Mucosa of stomach (tissue), 1 donor: ENCODE data around the gene FRMD4A.

Experiments used
- H3K27me3 ChIP-seq: one replicate; pipeline ENCODE4 v1.7.0; 2013; ENCODE audit warnings: mild to moderate bottlenecking, low read length; ENCODE audit not compliant: control insufficient read depth, insufficient read depth
- H3K36me3 ChIP-seq: one replicate; pipeline ENCODE4 v1.7.0; 2013; ENCODE audit warnings: low read length; ENCODE audit not compliant: control insufficient read depth, insufficient read depth
- H3K4me1 ChIP-seq: one replicate; pipeline ENCODE4 v1.7.0; 2013; ENCODE audit warnings: mild to moderate bottlenecking, low read length; ENCODE audit not compliant: control insufficient read depth, insufficient read depth
- H3K4me3 ChIP-seq: one replicate; pipeline ENCODE4 v1.7.0; 2013; ENCODE audit warnings: low read length
- H3K9ac ChIP-seq: one replicate; pipeline ENCODE4 v1.7.0; 2013; ENCODE audit warnings: mild to moderate bottlenecking, low read length, moderate library complexity
- H3K9me3 ChIP-seq: one replicate; pipeline ENCODE4 v1.7.0; 2013; ENCODE audit warnings: mild to moderate bottlenecking, low read length, moderate library complexity; ENCODE audit not compliant: control insufficient read depth
- donor health status: Pancreatic carcinoma.

FRMD4A gene

DNA sequence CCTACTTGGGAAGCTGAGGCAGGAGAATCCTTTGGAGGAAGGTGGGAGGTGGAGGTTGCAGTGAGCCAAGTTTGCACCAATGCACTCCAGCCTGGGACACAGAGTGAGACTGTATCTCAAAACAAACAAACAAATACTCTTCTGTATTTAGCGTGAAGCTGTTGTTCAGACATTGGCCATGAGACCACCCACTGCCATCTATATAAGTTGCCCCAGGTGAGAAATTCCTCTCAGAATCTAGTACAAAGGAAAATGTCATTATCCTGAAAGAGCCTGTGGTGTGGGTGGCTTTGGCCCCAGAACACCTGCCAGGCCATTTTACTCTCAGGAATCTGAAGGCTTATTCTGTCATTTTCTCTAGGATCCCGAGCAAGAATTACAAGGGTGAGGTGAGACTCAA is 4.0 kb upstream of the FRMD4A start:
- peaks cover 11% of the 10 kb centered on the region for H3K27me3 ChIP-seq
- H3K36me3 ChIP-seq = no peaks in the 10 kb centered on the region
- H3K4me1 ChIP-seq = no peaks in the 10 kb centered on the region
- no peak overlapping the region for H3K9ac ChIP-seq
- H3K4me3 ChIP-seq = no peak overlapping the region
- no peaks in the 10 kb centered on the region for H3K9me3 ChIP-seq

DNA sequence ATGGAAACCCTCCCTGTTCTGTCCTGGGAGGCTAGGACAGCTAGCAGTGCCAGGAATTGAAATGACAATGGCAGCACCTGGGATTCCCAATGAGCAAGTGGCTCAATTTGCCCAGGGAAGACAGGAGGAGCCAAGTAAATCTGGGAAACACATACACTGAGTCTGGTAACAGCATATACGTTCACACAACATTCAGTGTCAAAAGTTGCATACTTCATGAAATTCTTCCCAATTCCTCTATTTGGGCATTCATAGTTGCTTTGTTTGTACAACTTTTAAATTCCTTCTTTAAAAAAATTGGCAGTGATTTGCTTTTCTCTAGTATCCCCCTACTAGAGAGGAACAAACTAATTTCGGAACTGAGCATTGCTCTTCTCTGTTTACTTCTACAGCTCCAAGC is 2.9 kb upstream of the FRMD4A start:
- H3K4me3 ChIP-seq = no peak overlapping the region

DNA sequence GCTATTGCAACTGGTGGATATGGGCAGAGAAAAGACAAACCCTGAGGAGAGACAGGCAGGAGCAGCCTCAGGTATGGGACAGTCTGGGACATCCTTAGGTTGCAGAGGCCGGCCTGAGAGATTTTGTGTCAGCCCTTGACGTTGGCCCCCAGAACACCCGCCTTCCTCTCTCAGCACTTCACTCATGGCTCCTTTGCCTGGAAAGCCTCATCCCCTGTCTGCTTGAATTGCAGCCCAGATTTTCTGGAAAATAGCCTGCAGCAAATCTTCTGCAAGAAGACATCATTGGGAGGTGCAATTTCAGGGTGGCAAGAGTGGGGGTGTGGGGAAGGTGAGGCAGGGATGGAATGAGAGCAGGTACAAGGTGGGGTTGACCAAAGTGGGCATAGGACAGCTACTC is 2.2 kb upstream of the FRMD4A start:
- peaks cover 13% of the 10 kb centered on the region for H3K27me3 ChIP-seq
- H3K9ac ChIP-seq = no peak overlapping the region
- H3K9me3 ChIP-seq = no peaks in the 10 kb centered on the region
- no peaks in the 10 kb centered on the region for H3K4me1 ChIP-seq
- no peak overlapping the region for H3K4me3 ChIP-seq
- H3K36me3 ChIP-seq = no peaks in the 10 kb centered on the region

More for the DNA sequence above, 2.9 kb upstream of the FRMD4A start:
- H3K4me1 ChIP-seq = no peaks in the 10 kb centered on the region
- H3K27me3 ChIP-seq = peaks cover 13% of the 10 kb centered on the region
- no peaks in the 10 kb centered on the region for H3K9me3 ChIP-seq
- no peaks in the 10 kb centered on the region for H3K36me3 ChIP-seq
- H3K9ac ChIP-seq = no peak overlapping the region

DNA sequence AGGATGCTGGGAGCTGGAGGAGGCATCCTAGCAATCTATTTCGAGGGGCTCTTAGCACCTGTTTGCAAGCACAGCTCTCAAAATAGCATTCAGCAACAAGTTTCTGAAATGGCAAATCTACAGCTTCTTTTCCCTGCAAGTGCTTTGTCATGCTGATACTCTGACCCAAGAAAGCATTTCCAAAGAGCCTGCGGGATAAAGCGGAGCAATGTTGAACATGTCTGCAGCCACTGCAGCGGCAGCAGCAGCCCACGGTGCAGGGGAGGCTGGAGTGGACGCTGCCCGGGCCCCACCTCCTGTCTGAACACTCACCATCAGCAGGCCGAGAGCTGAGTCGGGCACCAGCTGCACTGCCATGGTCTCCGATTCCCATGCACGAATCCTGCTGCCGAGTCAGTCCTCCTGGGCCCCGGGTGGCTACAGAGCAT is 964 bp downstream of the FRMD4A start:
- Histone ChIP-seq H3K27me3 (peaks cover 13% of the 10 kb centered on the region), H3K36me3 (no peaks in the 10 kb centered on the region), H3K9ac (no peak overlapping the region), H3K4me1 (no peaks in the 10 kb centered on the region), H3K4me3 (no peak overlapping the region), H3K9me3 (no peaks in the 10 kb centered on the region)

DNA sequence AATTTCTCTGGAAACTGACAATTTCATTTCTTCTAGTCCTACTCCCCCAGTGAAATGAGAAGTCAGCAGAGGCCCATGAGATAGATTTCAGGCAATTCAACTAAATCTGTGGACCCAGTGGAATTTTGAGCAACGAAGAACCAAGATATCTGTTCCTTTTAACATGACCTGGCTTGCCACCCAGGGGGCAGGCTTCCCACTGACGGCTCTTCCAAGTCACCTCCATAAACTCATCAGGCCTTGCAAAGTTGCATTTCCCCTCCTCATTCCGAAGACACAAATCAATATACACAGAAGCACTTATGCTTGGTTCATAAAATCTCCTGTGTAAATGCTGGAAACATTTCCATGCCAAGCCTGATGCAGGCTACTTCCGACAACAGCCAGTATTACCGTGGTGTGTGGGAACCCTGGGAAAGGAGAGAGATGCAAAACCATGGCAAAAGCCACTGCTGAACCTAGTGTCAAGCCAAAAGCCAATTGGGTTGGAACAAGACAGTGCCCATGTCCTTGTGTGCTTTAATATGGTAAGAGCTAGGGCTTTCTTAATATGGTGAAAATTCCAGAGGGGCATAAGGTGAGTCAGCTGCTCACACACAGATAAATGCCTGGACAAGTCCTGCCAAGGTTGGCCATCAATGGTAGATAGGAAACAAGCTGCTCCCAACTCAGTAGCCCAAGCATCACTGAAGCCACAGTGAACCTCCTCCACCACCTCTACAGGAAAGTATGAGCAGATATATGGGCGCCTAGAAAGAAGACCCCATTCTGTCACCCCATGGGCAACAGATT is 1.6 kb downstream of the FRMD4A start:
- Histone ChIP-seq H3K4me3 (no peak overlapping the region), H3K9me3 (no peaks in the 10 kb centered on the region), H3K36me3 (no peaks in the 10 kb centered on the region), H3K27me3 (peaks cover 13% of the 10 kb centered on the region), H3K4me1 (no peaks in the 10 kb centered on the region), H3K9ac (no peak overlapping the region)

DNA sequence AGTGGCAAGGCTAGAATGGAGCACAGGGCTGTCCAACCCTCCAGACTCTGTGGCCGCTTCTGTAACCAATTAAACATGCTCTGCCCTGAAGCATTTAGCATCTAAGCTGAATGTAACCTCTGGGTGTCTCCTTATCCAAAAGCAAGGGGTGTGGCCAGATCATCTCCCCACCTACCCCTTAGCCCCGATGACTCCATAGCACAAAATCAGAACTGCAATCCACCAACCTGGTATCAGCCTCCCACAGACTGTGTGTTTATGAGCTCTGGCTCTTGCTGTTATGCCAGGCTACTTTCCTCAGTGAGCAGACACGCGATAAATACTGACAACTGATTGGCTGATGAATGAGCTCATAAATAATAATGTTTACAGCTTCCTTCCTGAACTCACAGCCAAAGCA is 3.2 kb downstream of the FRMD4A start:
- no peak overlapping the region for H3K4me3 ChIP-seq
- no peak overlapping the region for H3K9ac ChIP-seq
- H3K27me3 ChIP-seq = peaks cover 13% of the 10 kb centered on the region

DNA sequence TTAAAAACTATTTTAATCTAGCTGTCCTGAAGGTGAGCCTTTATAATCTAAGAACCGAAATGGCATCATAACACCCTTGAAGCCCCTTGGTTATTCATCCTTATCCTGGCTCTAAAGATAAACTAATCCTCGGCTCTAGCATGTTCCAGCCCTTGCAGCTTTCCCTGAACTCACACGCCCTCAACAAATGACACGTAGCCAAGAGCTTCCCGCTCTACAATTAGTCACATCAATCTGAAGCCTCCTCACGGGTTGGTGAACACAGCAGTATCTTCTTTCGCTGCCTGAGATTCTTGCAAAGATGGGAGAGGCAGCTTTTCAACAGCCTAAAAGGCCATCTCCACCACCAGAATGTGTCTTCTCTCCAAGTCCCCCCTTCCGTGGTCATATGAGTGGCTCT is 4.1 kb downstream of the FRMD4A start:
- Histone ChIP-seq H3K27me3 (peaks cover 13% of the 10 kb centered on the region), H3K4me3 (no peak overlapping the region), H3K36me3 (no peaks in the 10 kb centered on the region), H3K4me1 (no peaks in the 10 kb centered on the region), H3K9ac (no peak overlapping the region), H3K9me3 (no peaks in the 10 kb centered on the region)

More for the DNA sequence above, 3.2 kb downstream of the FRMD4A start:
- Histone ChIP-seq H3K9me3 (no peaks in the 10 kb centered on the region), H3K36me3 (no peaks in the 10 kb centered on the region), H3K4me1 (no peaks in the 10 kb centered on the region)

DNA sequence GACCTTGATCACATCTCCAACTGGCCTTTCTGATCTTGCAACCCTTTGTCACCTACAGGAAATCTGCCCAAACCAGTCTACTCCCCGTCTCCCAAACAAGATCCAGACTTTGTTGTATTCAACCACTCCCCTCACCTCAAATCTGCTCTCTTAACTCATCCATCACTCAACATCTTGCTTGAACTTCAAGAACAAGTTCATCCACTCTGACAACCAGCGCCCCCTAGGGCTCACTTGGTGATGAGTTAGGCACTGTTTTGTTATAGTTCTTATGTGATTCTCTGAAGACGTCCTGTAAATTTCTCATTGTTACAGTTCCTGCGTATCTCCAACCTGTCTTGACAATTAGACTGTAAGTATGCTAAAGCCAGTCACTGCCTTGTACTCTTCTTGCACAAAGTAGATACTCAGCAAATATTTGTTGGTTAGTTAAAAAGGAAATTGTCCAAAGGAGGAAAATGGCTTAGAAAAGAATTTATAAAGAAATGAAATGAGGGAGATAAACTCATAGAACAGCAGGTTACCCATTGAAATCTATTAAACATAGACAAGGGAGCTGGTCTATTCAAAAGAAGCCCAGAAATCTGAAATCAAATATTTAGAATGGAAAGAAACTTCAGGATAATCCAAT is 5.3 kb downstream of the FRMD4A start:
- H3K4me3 ChIP-seq = no peak overlapping the region
- no peak overlapping the region for H3K9ac ChIP-seq
- H3K9me3 ChIP-seq = no peaks in the 10 kb centered on the region
- no peaks in the 10 kb centered on the region for H3K4me1 ChIP-seq
- peaks cover 8% of the 10 kb centered on the region for H3K27me3 ChIP-seq
- no peaks in the 10 kb centered on the region for H3K36me3 ChIP-seq

DNA sequence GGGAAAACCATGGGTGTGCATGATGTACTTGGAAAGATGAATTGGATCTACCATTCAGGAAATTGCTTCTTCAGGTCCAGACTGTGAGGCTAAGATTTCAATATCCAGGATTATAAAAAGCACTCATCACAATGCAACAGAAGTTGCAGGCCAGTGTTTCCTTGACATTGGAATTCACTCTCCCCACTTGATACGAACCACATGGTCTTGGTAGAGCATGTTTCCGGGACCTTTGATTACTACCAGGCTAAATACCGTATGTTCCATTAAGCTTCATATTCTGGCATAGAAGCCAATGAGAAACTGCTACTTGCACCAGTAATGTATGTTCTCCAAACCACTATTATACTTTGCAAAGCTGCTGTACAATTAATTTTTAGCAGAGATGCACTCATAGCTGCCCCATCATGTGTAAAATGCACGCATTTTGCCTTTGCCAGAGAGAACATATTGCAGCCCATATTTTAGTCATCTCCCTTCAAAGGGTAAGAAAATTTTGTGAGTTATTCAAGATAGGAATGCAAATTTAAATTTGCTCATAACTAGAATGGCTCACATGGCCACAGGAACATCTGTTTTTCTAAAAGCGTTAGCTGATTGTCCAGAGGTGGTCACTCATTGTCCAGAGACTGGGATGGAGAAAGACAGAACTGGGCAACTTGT is 8.1 kb downstream of the FRMD4A start:
- Histone ChIP-seq H3K36me3 (no peaks in the 10 kb centered on the region), H3K4me3 (no peak overlapping the region), H3K9me3 (no peaks in the 10 kb centered on the region), H3K9ac (no peak overlapping the region), H3K27me3 (no peaks in the 10 kb centered on the region), H3K4me1 (no peaks in the 10 kb centered on the region)

DNA sequence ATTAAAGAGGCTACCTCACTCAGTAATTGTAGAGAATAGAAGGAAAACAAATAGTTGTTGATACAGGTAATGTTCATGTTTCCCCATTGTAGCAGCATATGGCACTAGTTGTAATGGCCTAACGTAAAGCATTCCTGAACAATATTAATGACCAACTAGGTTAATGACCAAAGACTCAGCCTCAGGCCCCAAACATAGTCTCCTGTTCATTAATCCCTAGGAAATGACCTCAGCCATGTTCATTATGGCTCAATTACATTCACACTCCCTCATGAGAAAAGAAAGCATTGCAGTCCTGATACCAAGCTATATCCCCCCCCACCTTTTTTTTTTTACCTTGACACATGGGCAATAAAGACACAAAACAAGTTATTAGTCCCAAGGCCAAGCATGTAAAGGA is 12.7 kb downstream of the FRMD4A start:
- no peaks in the 10 kb centered on the region for H3K27me3 ChIP-seq
- H3K4me3 ChIP-seq = no peak overlapping the region
- no peaks in the 10 kb centered on the region for H3K36me3 ChIP-seq
- no peaks in the 10 kb centered on the region for H3K4me1 ChIP-seq
- no peak overlapping the region for H3K9ac ChIP-seq
- H3K9me3 ChIP-seq = no peaks in the 10 kb centered on the region

DNA sequence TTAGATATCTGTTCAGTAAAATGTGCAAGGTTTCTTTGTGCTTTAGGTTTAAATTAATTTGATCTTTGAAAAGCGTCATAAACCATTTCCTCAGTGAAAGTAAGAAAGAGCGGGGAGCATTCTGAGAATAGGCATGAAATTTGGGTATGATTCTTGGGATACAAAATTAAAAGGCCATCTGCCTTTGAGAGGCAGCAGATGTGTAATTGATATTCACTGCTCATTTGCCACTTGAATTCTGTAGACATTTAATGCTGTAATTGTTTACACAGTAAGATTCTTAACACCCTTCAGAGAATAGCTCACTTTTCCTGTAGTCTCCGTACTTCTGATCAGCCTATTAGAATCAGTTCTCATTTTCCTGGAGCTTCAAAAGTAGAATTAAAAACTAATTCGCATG is 18.7 kb downstream of the FRMD4A start:
- Histone ChIP-seq H3K4me1 (no peaks in the 10 kb centered on the region), H3K9ac (no peak overlapping the region), H3K4me3 (no peak overlapping the region), H3K9me3 (no peaks in the 10 kb centered on the region), H3K27me3 (no peaks in the 10 kb centered on the region), H3K36me3 (no peaks in the 10 kb centered on the region)

DNA sequence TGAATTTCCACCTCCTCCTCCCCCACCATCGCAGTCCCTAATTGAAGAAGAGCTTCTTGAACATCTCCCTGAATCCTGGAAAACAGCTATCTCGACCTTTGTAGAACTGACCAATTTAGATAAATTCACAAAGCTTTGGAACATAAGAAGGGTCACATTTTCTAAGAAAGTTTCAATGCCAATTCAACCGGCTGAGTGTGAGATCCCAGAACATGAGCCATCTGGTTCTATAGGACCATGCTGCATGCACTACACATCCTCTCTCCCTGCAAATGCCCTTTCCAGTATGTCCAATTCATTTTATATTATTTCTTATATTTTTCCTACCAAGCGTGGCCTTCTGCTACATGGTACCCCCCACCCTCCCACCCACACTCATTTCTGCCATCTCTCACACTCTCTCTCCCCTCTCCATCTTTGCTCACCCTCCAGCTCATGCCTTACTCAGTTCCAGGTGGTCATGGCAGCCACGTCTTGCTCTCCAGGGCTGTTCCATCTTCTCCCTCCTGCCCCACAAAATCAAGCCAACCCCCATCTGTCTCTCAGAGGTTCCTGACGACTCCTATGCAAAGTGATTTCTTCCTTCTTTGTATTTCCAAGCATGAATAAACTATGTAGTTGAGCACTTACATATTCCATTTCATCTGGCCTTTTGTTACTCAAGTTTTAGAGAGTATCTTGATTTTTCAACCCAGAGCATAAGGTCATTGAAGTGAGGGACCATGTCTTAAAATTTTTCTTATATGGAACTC is 19.3 kb downstream of the FRMD4A start:
- Histone ChIP-seq H3K36me3 (no peaks in the 10 kb centered on the region), H3K4me1 (no peaks in the 10 kb centered on the region), H3K9ac (no peak overlapping the region), H3K4me3 (no peak overlapping the region), H3K9me3 (no peaks in the 10 kb centered on the region), H3K27me3 (no peaks in the 10 kb centered on the region)
